Measurements from ENCODE around the gene TANGO2. TPM values are rescaled to one million over a fixed set of nuclear protein-coding genes. Genes with fewer than 3 reads are reported as not detected.

The TANGO2 gene
- total RNA-seq, 1 experiment from 2014 or later: 14.6 TPM

GRCh38 chr22:20089977-20090729 is 69.2 kb downstream of the TANGO2 start:
- Histone ChIP-seq H3K18ac (ENCODE audit: insufficient read length, low read depth, low read length) (no peak overlapping the region), H3K79me2 (ENCODE audit: insufficient read depth, low read length) (peaks cover 3% of the 10 kb centered on the region; the same call in 1 of the 2 replicates), H3K23ac (ENCODE audit: insufficient read length, low read depth, low read length) (no peak overlapping the region), H3K9me3 (ENCODE audit: control insufficient read depth, low read depth, low read length) (no peaks in the 10 kb centered on the region), H4K20me1 (ENCODE audit: control insufficient read depth, insufficient read depth, insufficient read length) (no peaks in the 10 kb centered on the region), H3K9ac (ENCODE audit: extremely low read depth, insufficient read length, low read length) (no peak overlapping the region), H3K27me3 (ENCODE audit: insufficient read depth, low read length) (no peaks in the 10 kb centered on the region), H4K8ac (replicated peaks; ENCODE audit: insufficient read length, low read depth, low read length) (no peak overlapping the region), H2BK15ac (ENCODE audit: low read depth, low read length) (no peak overlapping the region), H2AK5ac (ENCODE audit: insufficient read length, low read length) (no peak overlapping the region), H3K23me2 (ENCODE audit: insufficient read length, low read depth, low read length, poor library complexity, severe bottlenecking) (no peaks in the 10 kb centered on the region), H3K4ac (ENCODE audit: low read depth, low read length) (no peak overlapping the region), H3K79me1 (ENCODE audit: insufficient read depth, low read depth, low read length, poor library complexity, severe bottlenecking) (peaks cover 13% of the 10 kb centered on the region), H2BK5ac (ENCODE audit: insufficient read length, low read length) (no peak overlapping the region), H2BK120ac (ENCODE audit: low read depth, low read length, poor library complexity, severe bottlenecking) (no peak overlapping the region), H4K5ac (ENCODE audit: insufficient read length, low read depth, low read length) (no peak overlapping the region), H3K4me1 (ENCODE audit: insufficient read depth, low read length) (no peaks in the 10 kb centered on the region), H4K91ac (ENCODE audit: insufficient read length, low read depth, low read length) (no peak overlapping the region), H3K4me2 (ENCODE audit: insufficient read depth, insufficient read length, low read length) (no peak overlapping the region), H3K56ac (ENCODE audit: insufficient read length, low read depth, low read length) (no peak overlapping the region), H2BK20ac (ENCODE audit: low read depth, low read length, poor library complexity, severe bottlenecking) (no peak overlapping the region), H2BK12ac (ENCODE audit: insufficient read length, low read depth, low read length) (no peak overlapping the region), H3T11ph (ENCODE audit: low read length) (no peak overlapping the region), H3K14ac (ENCODE audit: insufficient read depth, low read length) (no peak overlapping the region), H2AFZ (ENCODE audit: low read length) (no peak overlapping the region), H3K27ac (ENCODE audit: insufficient read length, low read depth, low read length) (no peak overlapping the region)
- H3K27me3 Mint-ChIP-seq (ENCODE audit: low read depth): no peaks in the 10 kb centered on the region; the same call in 1 of the 2 replicates
- no peak overlapping the region; a peak in 1 of 7 replicates for H3K27ac Mint-ChIP-seq
- H3K36me3 Mint-ChIP-seq (ENCODE audit: insufficient read depth in 1 of 3, low read depth in 3 of 3): peaks cover 81 to 100% (median 100%) of the 10 kb centered on the region in 3 experiments; a peak in 6 of 7 replicates
- peaks cover under 1 to 2% of the 10 kb centered on the region in 2 experiments; a peak in 1 of 4 replicates for H3K4me1 Mint-ChIP-seq
- no peak overlapping the region for H3K4me3 Mint-ChIP-seq
- no peak for DNase-seq
- no peaks in the 10 kb centered on the region for H3K9me3 Mint-ChIP-seq
- no CpG with 5 or more reads among the region's 11 CpGs for WGBS (ENCODE audit: extremely low coverage, insufficient read length, low lambda C conversion rate)
- TF ChIP-seq CTCF (conservative IDR thresholded peaks at IDR 0.05): no peak
